HepG2 (cell line): Measurements from ENCODE around the gene IRF2BPL. TPM values are rescaled to one million over a fixed set of nuclear protein-coding genes. Genes with fewer than 3 reads are reported as not detected.

Experiments used
- ETV5 ChIP-seq: IDR thresholded peaks from 2 replicates; pipeline ENCODE4 v1.6.1; 2018; ENCODE audit warnings: missing biosample characterization, missing genetic modification reagents, inconsistent platforms, borderline replicate concordance
- FOXC1 ChIP-seq: sonication (generic); formaldehyde crosslinking; IDR thresholded peaks from 2 replicates; pipeline ENCODE4 v1.8.0; 2022; ENCODE audit warnings: mild to moderate bottlenecking, missing genetic modification reagents, borderline replicate concordance
- NR2C2 ChIP-seq: sonication (generic); formaldehyde crosslinking; IDR thresholded peaks from 2 replicates; pipeline ENCODE4 v1.4.0; 2020; ENCODE audit warnings: missing genetic modification reagents, mild to moderate bottlenecking, moderate library complexity, borderline replicate concordance
- ZBTB38 ChIP-seq: sonication (generic); formaldehyde crosslinking; IDR thresholded peaks from 2 replicates; pipeline ENCODE4 v1.5.1; 2020; ENCODE audit warnings: mild to moderate bottlenecking, missing genetic modification reagents
- ZNF251 ChIP-seq: sonication (generic); formaldehyde crosslinking; IDR thresholded peaks from 2 replicates; pipeline ENCODE4 v1.9.0; 2021; ENCODE audit warnings: mild to moderate bottlenecking, missing genetic modification reagents
- ZNF503 ChIP-seq: sonication (generic); formaldehyde crosslinking; IDR thresholded peaks from 2 replicates; pipeline ENCODE4 v1.4.0; 2020; ENCODE audit warnings: missing genetic modification reagents
- ZNF616 ChIP-seq: sonication (generic); formaldehyde crosslinking; IDR thresholded peaks from 2 replicates; pipeline ENCODE4 v1.5.0; 2020; ENCODE audit warnings: low read depth, mild to moderate bottlenecking, missing genetic modification reagents
- ZNF672 ChIP-seq: sonication (generic); formaldehyde crosslinking; IDR thresholded peaks from 2 replicates; pipeline ENCODE4 v1.8.1; 2022; ENCODE audit warnings: missing genetic modification reagents
- ZNF816 ChIP-seq: sonication (generic); formaldehyde crosslinking; IDR thresholded peaks from 2 replicates; pipeline ENCODE4 v1.8.0; 2022; ENCODE audit warnings: missing genetic modification reagents, mild to moderate bottlenecking, borderline replicate concordance
- polyA plus RNA-seq, 8 experiments: library from polyadenylated mRNA; depleted of rRNA in 3 of 8; stranded (reverse) in 7 of 8; unstranded in 1 of 8; fragments of >200 nt; fragmentation: Illumina TruSeq in 4 of 8; extraction: Trizol in 4 of 8; gene quantifications; 2 replicates each; pipeline versions ENCODE4 v1.2.1 to v1.2.3, GENCODE V29; 2011 to 2016; ENCODE audit warnings: low read depth in 4 of 8, missing spikeins in 1 of 8, mixed read lengths in 1 of 8; ENCODE audit not compliant: insufficient read depth in 1 of 8
- total RNA-seq, 5 experiments: library from RNA; depleted of rRNA; stranded (reverse); fragments of >200 nt; fragmentation: Illumina TruSeq; extraction: Trizol; gene quantifications; 2 replicates each; pipeline ENCODE4 v1.2.3, GENCODE V29; 2016; ENCODE audit warnings: low read depth in 1 of 5
- TF ChIP-seq, protein P1 (sequence below), 2 experiments: fragments of 450-650 bp in 1 of 2; sonication (generic) in 1 of 2; formaldehyde crosslinking in 1 of 2; IDR thresholded peaks; 2 replicates each; pipeline versions ENCODE4 v1.6.1 to v1.8.0; 2016 to 2022; ENCODE audit warnings: antibody characterized with exemption in 1 of 2, mild to moderate bottlenecking in 1 of 2, missing genetic modification reagents in 1 of 2
- TF ChIP-seq, protein P2 (sequence below): sonication (generic); formaldehyde crosslinking; IDR thresholded peaks from 2 replicates; pipeline ENCODE4 v1.8.0; 2022; ENCODE audit warnings: missing genetic modification reagents, mild to moderate bottlenecking, moderate library complexity, borderline replicate concordance
- TF ChIP-seq, protein P3 (sequence below): sonication (generic); formaldehyde crosslinking; IDR thresholded peaks from 2 replicates; pipeline ENCODE4 v1.4.0; 2020; ENCODE audit warnings: missing genetic modification reagents

The IRF2BPL gene
- total and polyA plus RNA-seq, 2 of the 13 experiments (the other 11 are each of a cell fraction or from before 2014, with no cell fraction given), result 6.6 to 8.4 TPM

DNA sequence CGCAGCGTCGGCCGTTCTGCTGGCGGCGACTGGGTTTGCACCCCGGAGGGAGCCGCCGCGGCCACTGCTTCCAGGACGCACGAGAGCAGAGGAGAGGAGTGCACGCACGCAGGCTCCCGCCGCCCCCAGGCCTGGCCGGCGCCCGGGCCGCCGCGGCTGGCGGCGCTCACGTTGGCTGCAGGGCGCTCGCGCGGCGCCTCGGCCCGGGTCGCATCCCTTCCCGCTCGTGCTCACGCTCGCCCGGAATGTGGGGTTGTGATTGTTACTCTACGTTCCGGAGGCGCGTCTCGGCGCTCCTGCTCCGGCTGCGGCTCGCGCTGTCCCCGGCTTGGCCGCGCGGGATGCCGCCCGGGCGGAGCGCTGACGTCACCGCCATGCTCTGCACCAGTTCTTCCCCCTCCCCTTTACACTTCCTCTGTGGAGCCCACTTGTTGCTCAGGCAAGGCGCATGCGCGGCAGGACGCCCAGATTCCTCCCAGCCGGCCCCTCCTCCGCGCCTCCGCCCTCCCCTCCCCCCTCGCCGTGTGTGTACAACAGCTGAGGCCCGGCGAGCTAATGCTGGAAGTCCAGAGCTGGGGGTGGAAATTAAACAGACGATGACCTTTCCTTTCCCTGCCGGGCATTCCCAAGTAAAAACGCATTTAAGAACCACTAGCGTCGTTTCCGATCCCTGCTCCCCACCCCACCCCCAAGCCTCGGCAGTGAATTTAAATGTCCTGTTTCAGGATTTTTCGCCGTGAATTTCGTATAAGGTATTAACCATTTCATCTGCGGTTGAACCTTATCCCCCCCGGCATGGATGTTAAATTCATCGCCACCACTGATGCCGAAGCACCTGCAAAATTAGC is at the start of gene IRF2BPL (continued):
- TF ChIP-seq, protein P1, sequence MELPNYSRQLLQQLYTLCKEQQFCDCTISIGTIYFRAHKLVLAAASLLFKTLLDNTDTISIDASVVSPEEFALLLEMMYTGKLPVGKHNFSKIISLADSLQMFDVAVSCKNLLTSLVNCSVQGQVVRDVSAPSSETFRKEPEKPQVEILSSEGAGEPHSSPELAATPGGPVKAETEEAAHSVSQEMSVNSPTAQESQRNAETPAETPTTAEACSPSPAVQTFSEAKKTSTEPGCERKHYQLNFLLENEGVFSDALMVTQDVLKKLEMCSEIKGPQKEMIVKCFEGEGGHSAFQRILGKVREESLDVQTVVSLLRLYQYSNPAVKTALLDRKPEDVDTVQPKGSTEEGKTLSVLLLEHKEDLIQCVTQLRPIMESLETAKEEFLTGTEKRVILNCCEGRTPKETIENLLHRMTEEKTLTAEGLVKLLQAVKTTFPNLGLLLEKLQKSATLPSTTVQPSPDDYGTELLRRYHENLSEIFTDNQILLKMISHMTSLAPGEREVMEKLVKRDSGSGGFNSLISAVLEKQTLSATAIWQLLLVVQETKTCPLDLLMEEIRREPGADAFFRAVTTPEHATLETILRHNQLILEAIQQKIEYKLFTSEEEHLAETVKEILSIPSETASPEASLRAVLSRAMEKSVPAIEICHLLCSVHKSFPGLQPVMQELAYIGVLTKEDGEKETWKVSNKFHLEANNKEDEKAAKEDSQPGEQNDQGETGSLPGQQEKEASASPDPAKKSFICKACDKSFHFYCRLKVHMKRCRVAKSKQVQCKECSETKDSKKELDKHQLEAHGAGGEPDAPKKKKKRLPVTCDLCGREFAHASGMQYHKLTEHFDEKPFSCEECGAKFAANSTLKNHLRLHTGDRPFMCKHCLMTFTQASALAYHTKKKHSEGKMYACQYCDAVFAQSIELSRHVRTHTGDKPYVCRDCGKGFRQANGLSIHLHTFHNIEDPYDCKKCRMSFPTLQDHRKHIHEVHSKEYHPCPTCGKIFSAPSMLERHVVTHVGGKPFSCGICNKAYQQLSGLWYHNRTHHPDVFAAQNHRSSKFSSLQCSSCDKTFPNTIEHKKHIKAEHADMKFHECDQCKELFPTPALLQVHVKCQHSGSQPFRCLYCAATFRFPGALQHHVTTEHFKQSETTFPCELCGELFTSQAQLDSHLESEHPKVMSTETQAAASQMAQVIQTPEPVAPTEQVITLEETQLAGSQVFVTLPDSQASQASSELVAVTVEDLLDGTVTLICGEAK (IDR thresholded peaks at IDR 0.05), result no peak
- TF ChIP-seq, protein P1 (CRISPR knock-in tag; IDR thresholded peaks at IDR 0.05), result peak; percentile 59; the same call in 1 of the 2 replicates
- TF ChIP-seq ZBTB38 (CRISPR knock-in tag), result 0 out of 2 replicates have a peak, but pooled peaks have one; percentile 37
- TF ChIP-seq ZNF616 (CRISPR knock-in tag), result no peak
- TF ChIP-seq NR2C2 (CRISPR knock-in tag), result peak; percentile 71
- peak; percentile 77 for TF ChIP-seq ETV5
- no peak for TF ChIP-seq FOXC1
- TF ChIP-seq ZNF503, result peak; percentile 64; the same call in 1 of the 2 replicates
- TF ChIP-seq ZNF816, result 0 out of 2 replicates have a peak, but pooled peaks have one; percentile 24
- TF ChIP-seq, protein P2, sequence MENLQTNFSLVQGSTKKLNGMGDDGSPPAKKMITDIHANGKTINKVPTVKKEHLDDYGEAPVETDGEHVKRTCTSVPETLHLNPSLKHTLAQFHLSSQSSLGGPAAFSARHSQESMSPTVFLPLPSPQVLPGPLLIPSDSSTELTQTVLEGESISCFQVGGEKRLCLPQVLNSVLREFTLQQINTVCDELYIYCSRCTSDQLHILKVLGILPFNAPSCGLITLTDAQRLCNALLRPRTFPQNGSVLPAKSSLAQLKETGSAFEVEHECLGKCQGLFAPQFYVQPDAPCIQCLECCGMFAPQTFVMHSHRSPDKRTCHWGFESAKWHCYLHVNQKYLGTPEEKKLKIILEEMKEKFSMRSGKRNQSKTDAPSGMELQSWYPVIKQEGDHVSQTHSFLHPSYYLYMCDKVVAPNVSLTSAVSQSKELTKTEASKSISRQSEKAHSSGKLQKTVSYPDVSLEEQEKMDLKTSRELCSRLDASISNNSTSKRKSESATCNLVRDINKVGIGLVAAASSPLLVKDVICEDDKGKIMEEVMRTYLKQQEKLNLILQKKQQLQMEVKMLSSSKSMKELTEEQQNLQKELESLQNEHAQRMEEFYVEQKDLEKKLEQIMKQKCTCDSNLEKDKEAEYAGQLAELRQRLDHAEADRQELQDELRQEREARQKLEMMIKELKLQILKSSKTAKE (CRISPR knock-in tag), result peak; percentile 91
- TF ChIP-seq ZNF672 (CRISPR knock-in tag), result peak; percentile 25; the same call in 1 of the 2 replicates
- TF ChIP-seq ZNF251 (CRISPR knock-in tag), result no peak
- TF ChIP-seq, protein P3, sequence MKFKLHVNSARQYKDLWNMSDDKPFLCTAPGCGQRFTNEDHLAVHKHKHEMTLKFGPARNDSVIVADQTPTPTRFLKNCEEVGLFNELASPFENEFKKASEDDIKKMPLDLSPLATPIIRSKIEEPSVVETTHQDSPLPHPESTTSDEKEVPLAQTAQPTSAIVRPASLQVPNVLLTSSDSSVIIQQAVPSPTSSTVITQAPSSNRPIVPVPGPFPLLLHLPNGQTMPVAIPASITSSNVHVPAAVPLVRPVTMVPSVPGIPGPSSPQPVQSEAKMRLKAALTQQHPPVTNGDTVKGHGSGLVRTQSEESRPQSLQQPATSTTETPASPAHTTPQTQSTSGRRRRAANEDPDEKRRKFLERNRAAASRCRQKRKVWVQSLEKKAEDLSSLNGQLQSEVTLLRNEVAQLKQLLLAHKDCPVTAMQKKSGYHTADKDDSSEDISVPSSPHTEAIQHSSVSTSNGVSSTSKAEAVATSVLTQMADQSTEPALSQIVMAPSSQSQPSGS (CRISPR knock-in tag), result peak; percentile 98
